Measurements from ENCODE around the gene MOCS3. TPM values are rescaled to one million over a fixed set of nuclear protein-coding genes. Genes with fewer than 3 reads are reported as not detected.
A peak's percentile ranks its signal among the peaks of the same experiment; 100 is the strongest.

The MOCS3 gene
- total RNA-seq, 1 experiment from 2014 or later = 13.4 TPM

- CTCF ChIA-PET = interaction anchor here (0.6 to 1.4 kb wide), 6 partner anchors 28 to 140 kb away, joined by 3 to 9 read pairs (median 4); partner anchors contain the start of genes BCAS4, DPM1 and MOCS3
- no TSS peak for BruUV-seq (replicated peaks)
- no peak overlapping the region for H2AFZ ChIP-seq (ENCODE audit: low read length)
These were observed 28.3 kb upstream of the MOCS3 start for GRCh38 chr20:50930139-50930975.

GRCh38 chr20:50930976-50931305 is 27.7 kb upstream of the MOCS3 start:
- H3K4me1 ChIP-seq (ENCODE audit: insufficient read depth, low read length) = peaks cover 31% of the 10 kb centered on the region
- peaks cover 46% of the 10 kb centered on the region for H3K79me2 ChIP-seq (ENCODE audit: low read length)
- peaks cover 24% of the 10 kb centered on the region for H4K20me1 ChIP-seq (ENCODE audit: low read length)
- H3F3A ChIP-seq (ENCODE audit: low read length, unreplicated experiment) = peaks cover 26% of the 10 kb centered on the region
- 0 out of 2 replicates have a peak overlapping the region, but pooled peaks have one; percentile 82 for H2AFZ ChIP-seq (ENCODE audit: low read length)
- POLR2A ChIA-PET (ENCODE audit: unreplicated experiment) = interaction anchor here (0.5 to 1.1 kb wide), 4 partner anchors 28 to 473 kb away, joined by 3 to 5 read pairs (median 3); partner anchors contain the start of genes BCAS4, DPM1 and MOCS3
- H3K9me3 ChIP-seq (ENCODE audit: low read length) = no peaks in the 10 kb centered on the region
- H3K9ac ChIP-seq (ENCODE audit: low read length) = peak overlapping the region; percentile 75
- BruUV-seq (replicated peaks) = no TSS peak
- ATAC-seq (peak; percentile 32), DNase-seq (no peak)
- H3K27ac ChIP-seq (ENCODE audit: low read length) = peak overlapping the region; percentile 69
- peaks cover 48% of the 10 kb centered on the region for H3K36me3 ChIP-seq (ENCODE audit: low read depth, low read length)
- intact Hi-C loops (cut with micrococcal nuclease) = loop anchor here (2.0 kb wide), 1 partner anchor 136 kb away; the partner anchor contains the start of gene BCAS4
- TF ChIP-seq EZH2phosphoT487 (IDR thresholded peaks at IDR 0.05; ENCODE audit: borderline replicate concordance, low read length) = no peak
- no peak for TF ChIP-seq EZH2 (IDR thresholded peaks at IDR 0.05; ENCODE audit: low read length, unreplicated experiment)
- no peak for TF ChIP-seq CTCF (conservative IDR thresholded peaks at IDR 0.05; ENCODE audit: low read depth, low read length)
- H3K9me2 ChIP-seq (replicated peaks; ENCODE audit: low read length) = no peaks in the 10 kb centered on the region
- H3K4me3 ChIP-seq (ENCODE audit: low read length) = peak overlapping the region; percentile 64
- CTCF ChIA-PET = interaction anchor here (0.6 to 1.4 kb wide), 8 partner anchors 27 to 765 kb away, joined by 3 to 11 read pairs (median 8); partner anchors contain the start of genes BCAS4, DPM1 and MOCS3
- H3K27me3 ChIP-seq (ENCODE audit: low read length) = no peaks in the 10 kb centered on the region
- 0 out of 2 replicates have a peak overlapping the region, but pooled peaks have one; percentile 84 for H3K4me2 ChIP-seq (ENCODE audit: low read length)

More at GRCh38 chr20:50930139-50930975, 28.3 kb upstream of the MOCS3 start:
- peak; percentile 14 for ATAC-seq
- POLR2A ChIA-PET (ENCODE audit: unreplicated experiment) = interaction anchor here (0.5 to 0.7 kb wide), 2 partner anchors 136 to 586 kb away, joined by 3 to 4 read pairs; partner anchors contain the start of gene BCAS4
- Histone ChIP-seq H3K4me3 (ENCODE audit: low read length) (peak overlapping the region; percentile 92), H4K20me1 (ENCODE audit: low read length) (peaks cover 30% of the 10 kb centered on the region), H3K9me2 (replicated peaks; ENCODE audit: low read length) (no peaks in the 10 kb centered on the region), H3K36me3 (ENCODE audit: low read depth, low read length) (peaks cover 48% of the 10 kb centered on the region), H3K27me3 (ENCODE audit: low read length) (no peaks in the 10 kb centered on the region), H3K9me3 (ENCODE audit: low read length) (no peaks in the 10 kb centered on the region), H3K79me2 (ENCODE audit: low read length) (peaks cover 52% of the 10 kb centered on the region), H3K9ac (ENCODE audit: low read length) (peak overlapping the region; percentile 81), H3K4me1 (ENCODE audit: insufficient read depth, low read length) (peaks cover 31% of the 10 kb centered on the region), H3F3A (ENCODE audit: low read length, unreplicated experiment) (peaks cover 26% of the 10 kb centered on the region), H3K4me2 (ENCODE audit: low read length) (peak overlapping the region; percentile 90), H3K27ac (ENCODE audit: low read length) (peak overlapping the region; percentile 12)
- DNase-seq = no peak
- intact Hi-C loops (cut with micrococcal nuclease) = loop anchor here (2.0 kb wide), 1 partner anchor 136 kb away; the partner anchor contains the start of gene BCAS4
- TF ChIP-seq CTCF (conservative IDR thresholded peaks at IDR 0.05; ENCODE audit: low read depth, low read length) (no peak), EZH2 (IDR thresholded peaks at IDR 0.05; ENCODE audit: low read length, unreplicated experiment) (no peak), EZH2phosphoT487 (IDR thresholded peaks at IDR 0.05; ENCODE audit: borderline replicate concordance, low read length) (no peak)
